ENCODE results near the gene PPIP5K1.

Gene PPIP5K1

GRCh38 chr15:43511012-43511885, 78.8 kb downstream of the PPIP5K1 start:
- TF ChIP-seq POLR2A (IDR thresholded peaks at IDR 0.05; ENCODE audit: low read depth, low read length) (no peak), POLR2AphosphoS5 (IDR thresholded peaks at IDR 0.05; ENCODE audit: low read depth, low read length) (no peak), TAF1 (IDR thresholded peaks at IDR 0.05; ENCODE audit: borderline replicate concordance, low read depth, low read length) (no peak)
- DNase-seq (ENCODE audit: insufficient read length) (no peak), FAIRE-seq (no peak)

GRCh38 chr15:43510200-43511011, 79.6 kb downstream of the PPIP5K1 start:
- TF ChIP-seq POLR2AphosphoS5 (IDR thresholded peaks at IDR 0.05; ENCODE audit: low read depth, low read length): 0 out of 2 replicates have a peak, but pooled peaks have one; percentile 45
- peak; percentile 51; the same call in 1 of the 2 replicates for TF ChIP-seq POLR2A (IDR thresholded peaks at IDR 0.05; ENCODE audit: low read depth, low read length)
- TF ChIP-seq TAF1 (IDR thresholded peaks at IDR 0.05; ENCODE audit: borderline replicate concordance, low read depth, low read length): no peak
- FAIRE-seq: peak; percentile 95
- peak; percentile 95 for DNase-seq (ENCODE audit: insufficient read length)

GRCh38 chr15:43509660-43510199, 80.3 kb downstream of the PPIP5K1 start:
- no peak for TF ChIP-seq POLR2A (IDR thresholded peaks at IDR 0.05; ENCODE audit: low read depth, low read length)
- TF ChIP-seq POLR2AphosphoS5 (IDR thresholded peaks at IDR 0.05; ENCODE audit: low read depth, low read length): no peak
- no peak for TF ChIP-seq TAF1 (IDR thresholded peaks at IDR 0.05; ENCODE audit: borderline replicate concordance, low read depth, low read length)
- FAIRE-seq (no peak), DNase-seq (ENCODE audit: insufficient read length) (no peak)

- FAIRE-seq: no peak
Measured at GRCh38 chr15:43508991-43509659, 80.9 kb downstream of the PPIP5K1 start.

GRCh38 chr15:43508421-43508820, 81.6 kb downstream of the PPIP5K1 start:
- no peak for FAIRE-seq
- no peak for DNase-seq (ENCODE audit: insufficient read length)
- no peak for TF ChIP-seq POLR2A (IDR thresholded peaks at IDR 0.05; ENCODE audit: low read depth, low read length)
- TF ChIP-seq POLR2AphosphoS5 (IDR thresholded peaks at IDR 0.05; ENCODE audit: low read depth, low read length): no peak
- TF ChIP-seq TAF1 (IDR thresholded peaks at IDR 0.05; ENCODE audit: borderline replicate concordance, low read depth, low read length): no peak

More at GRCh38 chr15:43508991-43509659, 80.9 kb downstream of the PPIP5K1 start:
- no peak for TF ChIP-seq TAF1 (IDR thresholded peaks at IDR 0.05; ENCODE audit: borderline replicate concordance, low read depth, low read length)
- no peak for TF ChIP-seq POLR2AphosphoS5 (IDR thresholded peaks at IDR 0.05; ENCODE audit: low read depth, low read length)
- no peak for TF ChIP-seq POLR2A (IDR thresholded peaks at IDR 0.05; ENCODE audit: low read depth, low read length)
- DNase-seq (ENCODE audit: insufficient read length): no peak

- DNase-seq (ENCODE audit: insufficient read length): no peak
- FAIRE-seq: no peak
- TF ChIP-seq POLR2A (IDR thresholded peaks at IDR 0.05; ENCODE audit: low read depth, low read length) (no peak), TAF1 (IDR thresholded peaks at IDR 0.05; ENCODE audit: borderline replicate concordance, low read depth, low read length) (no peak), POLR2AphosphoS5 (IDR thresholded peaks at IDR 0.05; ENCODE audit: low read depth, low read length) (no peak)
Measured at GRCh38 chr15:43505738-43506137, 84.3 kb downstream of the PPIP5K1 start.

- no peak for FAIRE-seq
- TF ChIP-seq POLR2A (IDR thresholded peaks at IDR 0.05; ENCODE audit: low read depth, low read length) (no peak), TAF1 (IDR thresholded peaks at IDR 0.05; ENCODE audit: borderline replicate concordance, low read depth, low read length) (no peak), POLR2AphosphoS5 (IDR thresholded peaks at IDR 0.05; ENCODE audit: low read depth, low read length) (no peak)
- DNase-seq (ENCODE audit: insufficient read length): no peak
Measured at GRCh38 chr15:43499635-43500034, 90.4 kb downstream of the PPIP5K1 start.

- TF ChIP-seq TAF1 (IDR thresholded peaks at IDR 0.05; ENCODE audit: borderline replicate concordance, low read depth, low read length) (no peak), POLR2AphosphoS5 (IDR thresholded peaks at IDR 0.05; ENCODE audit: low read depth, low read length) (no peak), POLR2A (IDR thresholded peaks at IDR 0.05; ENCODE audit: low read depth, low read length) (no peak)
- DNase-seq (ENCODE audit: insufficient read length): no peak
- no peak for FAIRE-seq
Measured at GRCh38 chr15:43498990-43499389, 91.0 kb downstream of the PPIP5K1 start.

GRCh38 chr15:43493703-43494472, 96.1 kb downstream of the PPIP5K1 start:
- FAIRE-seq (no peak), DNase-seq (ENCODE audit: insufficient read length) (no peak)

More at GRCh38 chr15:43493703-43494472, 96.1 kb downstream of the PPIP5K1 start:
- TF ChIP-seq POLR2AphosphoS5 (IDR thresholded peaks at IDR 0.05; ENCODE audit: low read depth, low read length) (no peak), POLR2A (IDR thresholded peaks at IDR 0.05; ENCODE audit: low read depth, low read length) (no peak), TAF1 (IDR thresholded peaks at IDR 0.05; ENCODE audit: borderline replicate concordance, low read depth, low read length) (no peak)

Measured in GM12892 (cell line).